CD8-positive, alpha-beta memory T cell (primary cell): ENCODE measurements around the gene NUCKS1. TPM values are rescaled to one million over a fixed set of nuclear protein-coding genes. Genes with fewer than 3 reads are reported as not detected.

ENCODE experiments used
- CTCF ChIA-PET: fragments of 350-600 bp; sonication (Branson Sonifier 250); formaldehyde crosslinking; loops from one replicate; lab custom pipeline; 2021; ENCODE audit warnings: antibody characterized with exemption; lab: Charles Lee
- POLR2A ChIA-PET: fragments of 350-600 bp; sonication (Branson Sonifier 250); formaldehyde crosslinking; loops from one replicate; lab custom pipeline; 2021; ENCODE audit warnings: antibody characterized with exemption; lab: Charles Lee
- DNase-seq, 5 donors: peaks; one replicate each; pipeline versions ENCODE4 v3.0.0 to v3.0.0-alpha.2; 2020 to 2022; ENCODE audit warnings: mixed read lengths in 1 of 5
- H3K27ac ChIP-seq: one replicate; pipeline ENCODE4 v1.7.0; 2013; ENCODE audit warnings: low read depth, mild to moderate bottlenecking, low read length, moderate library complexity
- H3K27me3 ChIP-seq: 2 replicates; pipeline ENCODE4 v1.7.0; 2013; ENCODE audit warnings: low read length, mild to moderate bottlenecking; ENCODE audit not compliant: insufficient read depth, poor library complexity, severe bottlenecking
- H3K36me3 ChIP-seq: 2 replicates; pipeline ENCODE4 v1.7.0; 2013; ENCODE audit warnings: mild to moderate bottlenecking, low read length, moderate library complexity; ENCODE audit not compliant: insufficient read depth
- H3K4me1 ChIP-seq: 2 replicates; pipeline ENCODE4 v1.7.0; 2013; ENCODE audit warnings: mild to moderate bottlenecking, low read length, moderate library complexity; ENCODE audit not compliant: insufficient read depth
- H3K4me3 ChIP-seq: 2 replicates; pipeline ENCODE4 v1.7.0; 2013; ENCODE audit warnings: mild to moderate bottlenecking, low read length
- H3K9me3 ChIP-seq: 2 replicates; pipeline ENCODE4 v1.7.0; 2013; ENCODE audit warnings: mild to moderate bottlenecking, low read length
- H3K27ac Mint-ChIP-seq, 8 donors: one replicate each; pipeline ENCODE4 v1.8.0; 2020 to 2021; ENCODE audit warnings: mixed read lengths in 8 of 8, mild to moderate bottlenecking in 6 of 8, inconsistent platforms in 3 of 8, moderate library complexity in 3 of 8
- H3K27me3 Mint-ChIP-seq, 2 donors: one replicate each; pipeline ENCODE4 v1.8.0; 2020 to 2021; ENCODE audit warnings: mixed read lengths in 2 of 2, mild to moderate bottlenecking in 1 of 2, moderate library complexity in 1 of 2
- H3K36me3 Mint-ChIP-seq, 3 donors: one replicate each; pipeline ENCODE4 v1.8.0; 2020 to 2021; ENCODE audit warnings: mixed read lengths in 3 of 3, inconsistent platforms in 1 of 3, mild to moderate bottlenecking in 1 of 3
- H3K4me1 Mint-ChIP-seq, 3 donors: one replicate each; pipeline ENCODE4 v1.8.0; 2020 to 2021; ENCODE audit warnings: mixed read lengths in 3 of 3, inconsistent platforms in 1 of 3, mild to moderate bottlenecking in 1 of 3
- H3K4me3 Mint-ChIP-seq, 7 donors: one replicate each; pipeline ENCODE4 v1.8.0; 2020 to 2021; ENCODE audit warnings: mixed read lengths in 7 of 7, mild to moderate bottlenecking in 6 of 7, moderate library complexity in 4 of 7, inconsistent platforms in 2 of 7
- H3K9me3 Mint-ChIP-seq, 5 donors: one replicate each; pipeline ENCODE4 v1.8.0; 2020 to 2022; ENCODE audit warnings: mixed read lengths in 5 of 5, mild to moderate bottlenecking in 3 of 5, moderate library complexity in 2 of 5, inconsistent platforms in 1 of 5
- polyA plus RNA-seq: library from polyadenylated mRNA; unstranded; fragments of 300-500 nt; fragmentation: Illumina TruSeq; gene quantifications from one replicate; pipeline ENCODE4 v1.2.3, GENCODE V29; 2021
- total RNA-seq, 2 experiments: library from RNA; stranded (reverse); gene quantifications; one replicate each; pipeline ENCODE4 v1.2.3, GENCODE V29; 2021

The NUCKS1 gene
- total and polyA plus RNA-seq, 3 experiments from 2014 or later, result 18.9 to 202 (median 162) TPM

GRCh38 chr1:205692423-205692822 is 57.6 kb downstream of the NUCKS1 start:
- H3K4me1 Mint-ChIP-seq, result no peaks in the 10 kb centered on the region
- Histone ChIP-seq H3K27ac (no peak overlapping the region), H3K36me3 (no peaks in the 10 kb centered on the region), H3K4me3 (no peak overlapping the region), H3K9me3 (no peaks in the 10 kb centered on the region), H3K4me1 (no peaks in the 10 kb centered on the region), H3K27me3 (no peaks in the 10 kb centered on the region)
- no peak for DNase-seq
- no peaks in the 10 kb centered on the region for H3K9me3 Mint-ChIP-seq
- peaks cover 0 to 4% (median 3%) of the 10 kb centered on the region in 3 donors for H3K36me3 Mint-ChIP-seq
- H3K27ac Mint-ChIP-seq, result no peak overlapping the region
- POLR2A ChIA-PET, result interaction anchor here (0.6 kb wide), 1 partner anchor 391 kb away, joined by 3 read pairs; no protein-coding TSS in a partner anchor
- H3K27me3 Mint-ChIP-seq, result peaks cover 22 to 39% of the 10 kb centered on the region in 2 donors
- no peak overlapping the region for H3K4me3 Mint-ChIP-seq
- CTCF ChIA-PET, result no interaction called here

GRCh38 chr1:205690122-205690756 is 59.7 kb downstream of the NUCKS1 start:
- no peak overlapping the region for H3K4me3 ChIP-seq
- DNase-seq, result no peak
- H3K4me1 Mint-ChIP-seq, result no peaks in the 10 kb centered on the region
- H3K9me3 ChIP-seq, result no peaks in the 10 kb centered on the region
- H3K27ac Mint-ChIP-seq, result no peak overlapping the region
- H3K4me3 Mint-ChIP-seq, result no peak overlapping the region
- H3K27me3 Mint-ChIP-seq, result peaks cover 18 to 31% of the 10 kb centered on the region in 2 donors
- H3K36me3 Mint-ChIP-seq, result peaks cover 0 to 3% (median 0%) of the 10 kb centered on the region in 3 donors
- H3K27me3 ChIP-seq, result no peaks in the 10 kb centered on the region
- H3K4me1 ChIP-seq, result no peaks in the 10 kb centered on the region
- H3K36me3 ChIP-seq, result no peaks in the 10 kb centered on the region
- no peak overlapping the region for H3K27ac ChIP-seq
- CTCF ChIA-PET, result no interaction called here
- POLR2A ChIA-PET, result no interaction called here
- no peaks in the 10 kb centered on the region for H3K9me3 Mint-ChIP-seq

- no peak overlapping the region for H3K4me3 Mint-ChIP-seq
- H3K4me1 Mint-ChIP-seq, result no peaks in the 10 kb centered on the region
- H3K4me1 ChIP-seq, result no peaks in the 10 kb centered on the region
- H3K27me3 Mint-ChIP-seq, result peaks cover 19 to 26% of the 10 kb centered on the region in 2 donors
- no peak for DNase-seq
- ChIA-PET POLR2A (no interaction called here), CTCF (no interaction called here)
- no peaks in the 10 kb centered on the region for H3K27me3 ChIP-seq
- no peaks in the 10 kb centered on the region for H3K36me3 ChIP-seq
- no peaks in the 10 kb centered on the region for H3K9me3 Mint-ChIP-seq
- no peak overlapping the region for H3K27ac Mint-ChIP-seq
- H3K9me3 ChIP-seq, result no peaks in the 10 kb centered on the region
- H3K4me3 ChIP-seq, result no peak overlapping the region
- peaks cover 0 to 3% (median 0%) of the 10 kb centered on the region in 3 donors for H3K36me3 Mint-ChIP-seq
- no peak overlapping the region for H3K27ac ChIP-seq
These were observed 60.5 kb downstream of the NUCKS1 start for GRCh38 chr1:205689479-205689878.

GRCh38 chr1:205688171-205689080 is 61.6 kb downstream of the NUCKS1 start:
- no peak overlapping the region for H3K27ac Mint-ChIP-seq
- Histone ChIP-seq H3K36me3 (no peaks in the 10 kb centered on the region), H3K4me3 (no peak overlapping the region), H3K9me3 (no peaks in the 10 kb centered on the region), H3K27me3 (no peaks in the 10 kb centered on the region), H3K4me1 (no peaks in the 10 kb centered on the region), H3K27ac (no peak overlapping the region)
- H3K27me3 Mint-ChIP-seq, result peaks cover 19 to 26% of the 10 kb centered on the region in 2 donors
- H3K36me3 Mint-ChIP-seq, result peaks cover 0 to 3% (median 0%) of the 10 kb centered on the region in 3 donors
- no peak for DNase-seq
- H3K9me3 Mint-ChIP-seq, result no peaks in the 10 kb centered on the region
- POLR2A ChIA-PET, result interaction anchor here (0.6 kb wide), 1 partner anchor 58 kb away, joined by 3 read pairs; no protein-coding TSS in a partner anchor
- H3K4me3 Mint-ChIP-seq, result no peak overlapping the region
- CTCF ChIA-PET, result interaction anchor here (0.6 to 1.2 kb wide), 4 partner anchors 11 to 164 kb away, joined by 3 to 4 read pairs (median 4); no protein-coding TSS in a partner anchor
- no peaks in the 10 kb centered on the region for H3K4me1 Mint-ChIP-seq

GRCh38 chr1:205687242-205687641 is 62.7 kb downstream of the NUCKS1 start:
- Mint-ChIP-seq H3K9me3 (no peaks in the 10 kb centered on the region), H3K4me3 (no peak overlapping the region), H3K27me3 (peaks cover 13 to 21% of the 10 kb centered on the region in 2 donors), H3K27ac (no peak overlapping the region), H3K4me1 (no peaks in the 10 kb centered on the region), H3K36me3 (peaks cover 0 to 3% (median 0%) of the 10 kb centered on the region in 3 donors)
- no peak overlapping the region for H3K4me3 ChIP-seq
- H3K4me1 ChIP-seq, result no peaks in the 10 kb centered on the region
- no peaks in the 10 kb centered on the region for H3K27me3 ChIP-seq
- no peak overlapping the region for H3K27ac ChIP-seq
- ChIA-PET POLR2A (no interaction called here), CTCF (interaction anchor here (0.9 to 1.2 kb wide), 2 partner anchors 29 to 163 kb away, joined by 4 read pairs; no protein-coding TSS in a partner anchor)
- H3K9me3 ChIP-seq, result no peaks in the 10 kb centered on the region
- H3K36me3 ChIP-seq, result no peaks in the 10 kb centered on the region
- DNase-seq, result no peak

GRCh38 chr1:205681364-205681763 is 68.6 kb downstream of the NUCKS1 start:
- ChIA-PET POLR2A (no interaction called here), CTCF (interaction anchor here (1.4 to 4.4 kb wide), 2 partner anchors 23 to 90 kb away, joined by 4 to 30 read pairs; no protein-coding TSS in a partner anchor)
- Histone ChIP-seq H3K4me1 (peaks cover 9% of the 10 kb centered on the region), H3K4me3 (no peak overlapping the region), H3K9me3 (no peaks in the 10 kb centered on the region), H3K36me3 (no peaks in the 10 kb centered on the region), H3K27ac (no peak overlapping the region), H3K27me3 (no peaks in the 10 kb centered on the region)
- peak overlapping the region in 4 of 7 donors; percentile 55 to 87 (median 76) for H3K4me3 Mint-ChIP-seq
- H3K27ac Mint-ChIP-seq, result no peak overlapping the region
- H3K36me3 Mint-ChIP-seq, result no peaks in the 10 kb centered on the region
- DNase-seq, result no peak
- no peaks in the 10 kb centered on the region for H3K9me3 Mint-ChIP-seq
- H3K4me1 Mint-ChIP-seq, result peaks cover 11 to 17% (median 15%) of the 10 kb centered on the region in 3 donors
- peaks cover 9 to 15% of the 10 kb centered on the region in 2 donors for H3K27me3 Mint-ChIP-seq

GRCh38 chr1:205680073-205680851 is 69.7 kb downstream of the NUCKS1 start, which contains the start of gene SLC45A3:
Gene SLC45A3, minus strand, starts transcription at chr1:205680509. Its CDS starts 15,853 bp downstream, at chr1:205664656.
- DNase-seq, result peak in 3 of 5 donors; percentile 9 to 32 (median 18)
- H3K9me3 Mint-ChIP-seq, result no peaks in the 10 kb centered on the region
- no peaks in the 10 kb centered on the region for H3K36me3 ChIP-seq
- H3K27ac ChIP-seq, result peak within 1 kb of the TSS; percentile 72
- no peaks in the 10 kb centered on the region for H3K36me3 Mint-ChIP-seq
- peaks cover 9% of the 10 kb centered on the region for H3K4me1 ChIP-seq
- H3K4me3 Mint-ChIP-seq, result peak within 1 kb of the TSS; percentile 75 to 91 (median 81)
- POLR2A ChIA-PET, result interaction anchor here (0.6 kb wide), 1 partner anchor 59 kb away, joined by 3 read pairs; no protein-coding TSS in a partner anchor
- no peaks in the 10 kb centered on the region for H3K27me3 ChIP-seq
- peak within 1 kb of the TSS; percentile 53 for H3K4me3 ChIP-seq
- H3K27ac Mint-ChIP-seq, result peak within 1 kb of the TSS in 1 of 8 donors; percentile 30
- H3K27me3 Mint-ChIP-seq, result peaks cover 11 to 24% of the 10 kb centered on the region in 2 donors
- CTCF ChIA-PET, result interaction anchor here (0.7 to 4.4 kb wide), 4 partner anchors 22 to 89 kb away, joined by 3 to 30 read pairs (median 4); no protein-coding TSS in a partner anchor
- peaks cover 11 to 17% (median 15%) of the 10 kb centered on the region in 3 donors for H3K4me1 Mint-ChIP-seq
- no peaks in the 10 kb centered on the region for H3K9me3 ChIP-seq
